CD14-positive monocyte (primary cell): ENCODE measurements around the gene REN. TPM values are rescaled to one million over a fixed set of nuclear protein-coding genes. Genes with fewer than 3 reads are reported as not detected.
A peak's percentile ranks its signal among the peaks of the same experiment; 100 is the strongest.

Experiments used
- DNase-seq, 3 donors: peaks; one replicate each; pipeline ENCODE4 v3.0.0-alpha.2; 2011 to 2022
- H2AFZ ChIP-seq: 2 replicates; pipeline ENCODE4 v1.6.0; 2012; ENCODE audit warnings: mild to moderate bottlenecking, low read depth, low read length, inconsistent platforms; ENCODE audit not compliant: insufficient read depth, poor library complexity, severe bottlenecking
- H3K27ac ChIP-seq, 2 donors: 1 replicate in 1 of 2; 2 replicates in 1 of 2; pipeline ENCODE4 v1.5.1; 2012 to 2013; ENCODE audit warnings: low read length in 2 of 2, control low read depth in 1 of 2, inconsistent platforms in 1 of 2, low read depth in 1 of 2, mild to moderate bottlenecking in 1 of 2
- H3K27me3 ChIP-seq, 2 donors: one replicate each; pipeline versions ENCODE4 v1.6.0 to v1.6.1; 2011 to 2013; ENCODE audit warnings: low read length in 2 of 2; ENCODE audit not compliant: control insufficient read depth in 2 of 2, insufficient read depth in 2 of 2
- H3K36me3 ChIP-seq, 2 donors: replicated peaks in 1 of 2; 1 replicate in 1 of 2; 2 replicates in 1 of 2; pipeline versions ENCODE4 v1.5.1 to v1.6.1; 2012 to 2013; ENCODE audit warnings: low read length in 2 of 2, control low read depth in 1 of 2, inconsistent platforms in 1 of 2, mild to moderate bottlenecking in 1 of 2; ENCODE audit not compliant: insufficient read depth in 2 of 2, control insufficient read depth in 1 of 2
- H3K4me1 ChIP-seq, 2 donors: 1 replicate in 1 of 2; 2 replicates in 1 of 2; pipeline versions ENCODE4 v1.5.1 to v1.6.1; 2012 to 2013; ENCODE audit warnings: low read length in 2 of 2, control low read depth in 1 of 2, inconsistent platforms in 1 of 2, mild to moderate bottlenecking in 1 of 2, moderate library complexity in 1 of 2; ENCODE audit not compliant: insufficient read depth in 2 of 2, control insufficient read depth in 1 of 2
- H3K4me2 ChIP-seq: replicated peaks from 2 replicates; pipeline ENCODE3; 2012; ENCODE audit warnings: low read length, moderate library complexity, mild to moderate bottlenecking; ENCODE audit not compliant: poor library complexity, severe bottlenecking; ENCODE audit errors: extremely low read depth
- H3K4me3 ChIP-seq, 3 experiments: fragments of 200-600 bp in 1 of 3; sonication (generic) in 1 of 3; replicated peaks in 1 of 3; 1 replicate in 2 of 3; 2 replicates in 1 of 3; pipeline ENCODE4 v1.5.1; 2011 to 2013; ENCODE audit warnings: low read length in 3 of 3, mild to moderate bottlenecking in 3 of 3, control low read depth in 2 of 3, low read depth in 2 of 3, inconsistent platforms in 1 of 3, moderate library complexity in 1 of 3
- H3K79me2 ChIP-seq: 2 replicates; pipeline ENCODE4 v1.6.0; 2012; ENCODE audit warnings: mild to moderate bottlenecking, control low read depth, inconsistent platforms, low read length, moderate library complexity; ENCODE audit not compliant: insufficient read depth
- H3K9ac ChIP-seq: 2 replicates; pipeline ENCODE4 v1.6.0; 2017; ENCODE audit warnings: low read length, mild to moderate bottlenecking; ENCODE audit not compliant: insufficient read depth, poor library complexity, severe bottlenecking
- H3K9me3 ChIP-seq, 2 donors: replicated peaks in 1 of 2; 1 replicate in 1 of 2; 2 replicates in 1 of 2; pipeline versions ENCODE4 v1.5.1 to v1.6.1; 2012 to 2013; ENCODE audit warnings: low read length in 2 of 2, control low read depth in 1 of 2; ENCODE audit not compliant: control insufficient read depth in 1 of 2, insufficient read depth in 1 of 2
- H4K20me1 ChIP-seq: 2 replicates; pipeline ENCODE4 v1.6.0; 2012; ENCODE audit warnings: mild to moderate bottlenecking, low read length, control low read depth, moderate library complexity; ENCODE audit not compliant: insufficient read depth
- H3K27ac Mint-ChIP-seq, 7 donors: one replicate each; pipeline ENCODE4 v1.8.0; 2020; ENCODE audit warnings: mild to moderate bottlenecking in 7 of 7, mixed read lengths in 7 of 7, moderate library complexity in 6 of 7, inconsistent platforms in 2 of 7
- H3K27me3 Mint-ChIP-seq, 3 donors: one replicate each; pipeline ENCODE4 v1.8.0; 2021 to 2022; ENCODE audit warnings: low read depth in 3 of 3, mild to moderate bottlenecking in 3 of 3, mixed read lengths in 3 of 3, moderate library complexity in 3 of 3, inconsistent platforms in 1 of 3
- H3K36me3 Mint-ChIP-seq, 2 donors: one replicate each; pipeline ENCODE4 v1.8.0; 2020; ENCODE audit warnings: mixed read lengths in 2 of 2, inconsistent platforms in 1 of 2, mild to moderate bottlenecking in 1 of 2
- H3K4me1 Mint-ChIP-seq: one replicate; pipeline ENCODE4 v1.8.0; 2020; ENCODE audit warnings: mild to moderate bottlenecking, mixed read lengths
- H3K4me3 Mint-ChIP-seq, 2 donors: one replicate each; pipeline ENCODE4 v1.8.0; 2020; ENCODE audit warnings: mild to moderate bottlenecking in 2 of 2, mixed read lengths in 2 of 2, moderate library complexity in 1 of 2
- H3K9me3 Mint-ChIP-seq, 7 donors: one replicate each; pipeline ENCODE4 v1.8.0; 2020 to 2022; ENCODE audit warnings: mixed read lengths in 7 of 7, mild to moderate bottlenecking in 6 of 7, moderate library complexity in 6 of 7, inconsistent platforms in 2 of 7
- whole genome bisulfite sequencing: methylation state at CpG from one replicate; pipeline ENCODE4 v1.1.5; 2013; ENCODE audit warnings: missing lambda C conversion rate; ENCODE audit not compliant: insufficient coverage; 5-methylcytosine and 5-hydroxymethylcytosine counted together
- intact Hi-C, 2 donors: fragments of 100-400 bp; cut with micrococcal nuclease; formaldehyde crosslinking; loops; one replicate each; pipeline versions ENCODE4 v1.15.0 to v1.15.1; 2023
- polyA plus RNA-seq, 3 donors: library from polyadenylated mRNA; depleted of rRNA in 1 of 3; unstranded in 2 of 3; stranded (reverse) in 1 of 3; fragments of 300-500 nt in 2 of 3; fragments of >200 nt in 1 of 3; fragmentation: Illumina TruSeq in 2 of 3; gene quantifications; 1 replicate in 2 of 3; 2 replicates in 1 of 3; pipeline ENCODE4 v1.2.3, GENCODE V29; 2012 to 2021
- TF ChIP-seq, protein P1 (sequence below): fragments of 200-600 bp; IDR thresholded peaks from one replicate; pipeline ENCODE4 v1.8.0; 2022; ENCODE audit warnings: antibody characterized with exemption, mild to moderate bottlenecking

REN gene
- polyA plus RNA-seq, 3 donors, result not detected

DNA sequence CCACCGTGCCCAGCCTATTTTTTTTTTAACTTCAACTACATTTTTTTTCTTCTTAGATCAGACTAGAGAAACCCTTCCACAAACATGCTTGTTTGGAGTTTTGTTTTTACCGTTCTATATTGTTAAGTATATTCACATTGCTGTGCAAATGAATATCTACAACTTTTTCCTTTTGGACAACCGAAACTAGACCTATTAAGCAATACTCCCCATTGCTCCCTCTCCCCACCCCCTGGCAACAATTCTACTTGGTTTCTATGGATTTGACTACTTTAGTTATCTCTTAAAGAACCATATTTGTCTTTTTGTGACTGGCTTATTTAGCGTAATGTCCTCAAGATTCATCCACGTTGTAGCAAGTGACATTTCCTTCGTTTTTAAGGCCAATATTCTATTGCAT, 33.4 kb downstream of the REN start:
- Mint-ChIP-seq H3K4me1 (peaks cover 8% of the 10 kb centered on the region), H3K4me3 (no peak overlapping the region), H3K27ac (peak overlapping the region in 1 of 7 donors; percentile 21), H3K36me3 (no peaks in the 10 kb centered on the region), H3K27me3 (peaks cover 2 to 10% (median 4%) of the 10 kb centered on the region in 3 donors), H3K9me3 (no peaks in the 10 kb centered on the region)
- TF ChIP-seq, protein P1, sequence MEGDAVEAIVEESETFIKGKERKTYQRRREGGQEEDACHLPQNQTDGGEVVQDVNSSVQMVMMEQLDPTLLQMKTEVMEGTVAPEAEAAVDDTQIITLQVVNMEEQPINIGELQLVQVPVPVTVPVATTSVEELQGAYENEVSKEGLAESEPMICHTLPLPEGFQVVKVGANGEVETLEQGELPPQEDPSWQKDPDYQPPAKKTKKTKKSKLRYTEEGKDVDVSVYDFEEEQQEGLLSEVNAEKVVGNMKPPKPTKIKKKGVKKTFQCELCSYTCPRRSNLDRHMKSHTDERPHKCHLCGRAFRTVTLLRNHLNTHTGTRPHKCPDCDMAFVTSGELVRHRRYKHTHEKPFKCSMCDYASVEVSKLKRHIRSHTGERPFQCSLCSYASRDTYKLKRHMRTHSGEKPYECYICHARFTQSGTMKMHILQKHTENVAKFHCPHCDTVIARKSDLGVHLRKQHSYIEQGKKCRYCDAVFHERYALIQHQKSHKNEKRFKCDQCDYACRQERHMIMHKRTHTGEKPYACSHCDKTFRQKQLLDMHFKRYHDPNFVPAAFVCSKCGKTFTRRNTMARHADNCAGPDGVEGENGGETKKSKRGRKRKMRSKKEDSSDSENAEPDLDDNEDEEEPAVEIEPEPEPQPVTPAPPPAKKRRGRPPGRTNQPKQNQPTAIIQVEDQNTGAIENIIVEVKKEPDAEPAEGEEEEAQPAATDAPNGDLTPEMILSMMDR, result no peak
- no peaks in the 10 kb centered on the region for H3K36me3 ChIP-seq
- intact Hi-C loops, result no loop called here
- no peak for DNase-seq
- no peak overlapping the region for H2AFZ ChIP-seq
- no peaks in the 10 kb centered on the region for H4K20me1 ChIP-seq
- no peak overlapping the region for H3K27ac ChIP-seq
- H3K79me2 ChIP-seq, result no peaks in the 10 kb centered on the region
- no CpG with 5 or more reads among the region's 6 CpGs for WGBS
- no peak overlapping the region for H3K4me3 ChIP-seq
- no peaks in the 10 kb centered on the region for H3K27me3 ChIP-seq
- H3K4me1 ChIP-seq, result peaks cover 7 to 8% of the 10 kb centered on the region in 2 donors
- no peak overlapping the region for H3K4me2 ChIP-seq
- H3K9ac ChIP-seq, result no peak overlapping the region
- H3K9me3 ChIP-seq, result no peaks in the 10 kb centered on the region

DNA sequence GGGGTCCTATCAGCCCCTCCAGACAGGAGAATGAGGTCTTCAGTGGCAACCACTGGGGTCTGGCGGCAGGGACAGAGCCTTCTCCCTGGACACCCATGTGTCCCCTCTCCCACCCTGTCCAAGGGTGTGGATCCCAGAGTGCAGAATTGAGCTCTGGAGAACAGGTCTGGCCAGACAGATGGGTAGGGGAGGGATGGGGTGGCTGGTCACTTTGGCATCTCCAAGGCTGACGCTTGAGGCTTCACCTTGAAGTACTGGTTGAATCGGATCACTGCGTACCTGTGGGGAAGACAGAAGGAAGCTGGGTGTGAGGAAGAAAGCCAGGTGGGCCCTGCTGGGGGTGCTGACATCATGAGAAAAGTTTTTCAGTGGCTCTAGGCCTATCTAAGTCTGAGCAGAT, 34.2 kb downstream of the REN start:
- Histone ChIP-seq H3K27me3 (no peaks in the 10 kb centered on the region), H3K9ac (no peak overlapping the region), H3K79me2 (no peaks in the 10 kb centered on the region), H3K9me3 (no peaks in the 10 kb centered on the region), H3K4me3 (no peak overlapping the region), H3K27ac (no peak overlapping the region), H3K36me3 (no peaks in the 10 kb centered on the region), H2AFZ (no peak overlapping the region), H3K4me2 (no peak overlapping the region), H3K4me1 (peaks cover 7 to 8% of the 10 kb centered on the region in 2 donors), H4K20me1 (no peaks in the 10 kb centered on the region)
- intact Hi-C loops, result no loop called here
- Mint-ChIP-seq H3K27ac (no peak overlapping the region), H3K36me3 (no peaks in the 10 kb centered on the region), H3K27me3 (peaks cover 0 to 7% (median 2%) of the 10 kb centered on the region in 3 donors), H3K4me1 (peaks cover 8% of the 10 kb centered on the region), H3K9me3 (no peaks in the 10 kb centered on the region), H3K4me3 (no peak overlapping the region)
- TF ChIP-seq, protein P1, result no peak
- WGBS, result 94% methylated on average over 2 of the region's 4 CpGs
- DNase-seq, result no peak
